Adrenal gland (tissue), 5 donors: ENCODE data around the gene LZTR1.

Source experiments
- CTCF ChIP-seq, 6 experiments: fragments of 450-650 bp in 4 of 6; fragments of 200-600 bp in 2 of 6; sonication (generic) in 1 of 6; IDR thresholded peaks; 1 replicate in 5 of 6; 2 replicates in 1 of 6; pipeline versions ENCODE4 v1.5.1 to v1.8.0; 2016 to 2021; ENCODE audit warnings: antibody characterized with exemption in 6 of 6, mild to moderate bottlenecking in 2 of 6, moderate library complexity in 1 of 6
- POLR2A ChIP-seq, 2 donors: fragments of 450-650 bp; IDR thresholded peaks; one replicate each; pipeline ENCODE4 v1.6.1; 2017; ENCODE audit warnings: antibody characterized with exemption in 2 of 2, mild to moderate bottlenecking in 2 of 2, moderate library complexity in 1 of 2
- donor health status: DM: no; HTN: no; CAD: no.

- TF ChIP-seq CTCF (IDR thresholded peaks at IDR 0.05) (no peak), POLR2A (IDR thresholded peaks at IDR 0.05) (no peak)
Measured at GRCh38 chr22:20960609-20961008, 21.5 kb upstream of the LZTR1 start.
